NCI-H2171 treated with DMSO at 0.1 percent for 48 hours (cell line): Measurements from ENCODE around the gene SERAC1.
A peak's percentile ranks its signal among the peaks of the same experiment; 100 is the strongest.

ENCODE experiments used
- DNase-seq: peaks from one replicate; lab custom pipeline; 2025; lab: John Stamatoyannopoulos, UW

The SERAC1 gene

DNA sequence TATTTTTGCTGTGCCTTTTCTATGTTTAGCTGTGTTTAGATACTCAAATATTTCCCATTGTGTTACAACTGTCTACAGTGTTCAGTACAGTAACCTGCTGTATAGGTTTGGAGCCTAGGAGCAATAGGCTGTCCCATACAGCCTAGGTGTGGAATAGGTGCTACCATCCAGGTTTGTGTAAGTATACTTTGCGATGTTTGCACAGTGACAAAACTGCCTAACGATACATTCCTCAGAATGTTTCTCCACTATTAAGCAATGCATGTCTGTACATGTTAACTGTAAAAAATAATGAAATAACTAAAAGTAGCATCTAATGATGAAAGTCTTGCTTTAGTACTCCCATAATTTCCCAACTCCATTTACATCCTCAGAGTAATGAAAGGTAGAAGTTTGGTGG is 46.0 kb downstream of the SERAC1 start:
- no peak for DNase-seq

DNA sequence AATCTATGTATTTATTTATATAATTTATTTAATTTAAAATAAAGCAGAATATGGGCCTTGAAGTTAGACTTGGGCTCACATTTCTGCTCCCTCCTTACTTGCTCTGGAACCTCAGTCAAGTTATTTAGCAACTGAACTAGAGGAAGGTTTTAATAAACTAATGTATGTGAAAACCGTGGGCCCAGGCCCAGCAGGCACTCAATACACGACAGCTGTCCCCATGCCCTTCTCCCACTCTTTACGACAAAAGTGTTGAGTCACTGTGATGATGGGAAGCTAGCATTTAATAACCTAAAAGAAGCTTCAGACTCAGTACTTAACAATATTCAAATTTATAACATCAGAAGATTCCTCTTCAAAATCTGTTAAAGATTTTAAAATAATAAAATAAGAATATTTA is 46.7 kb downstream of the SERAC1 start:
- DNase-seq, result peak; percentile 36

DNA sequence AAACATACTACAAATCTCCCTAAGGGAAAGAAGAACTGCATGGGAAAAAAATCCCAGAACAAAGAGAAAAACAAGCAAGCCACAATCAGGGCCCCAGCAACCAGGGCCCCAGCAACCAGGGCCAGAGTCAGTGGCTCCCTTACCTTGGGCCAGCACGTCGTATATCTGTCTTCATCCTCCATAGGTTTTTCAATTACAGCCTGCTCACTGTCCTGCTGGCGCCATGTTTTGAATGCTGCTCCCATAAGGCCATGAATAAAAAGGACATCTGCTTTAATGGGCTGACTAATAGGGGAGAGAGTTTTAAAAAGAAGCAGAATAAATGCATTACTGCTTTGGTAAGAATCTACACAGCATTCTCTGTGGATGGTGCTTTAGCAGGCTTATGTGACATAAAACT is 49.2 kb downstream of the SERAC1 start:
- no peak for DNase-seq

DNA sequence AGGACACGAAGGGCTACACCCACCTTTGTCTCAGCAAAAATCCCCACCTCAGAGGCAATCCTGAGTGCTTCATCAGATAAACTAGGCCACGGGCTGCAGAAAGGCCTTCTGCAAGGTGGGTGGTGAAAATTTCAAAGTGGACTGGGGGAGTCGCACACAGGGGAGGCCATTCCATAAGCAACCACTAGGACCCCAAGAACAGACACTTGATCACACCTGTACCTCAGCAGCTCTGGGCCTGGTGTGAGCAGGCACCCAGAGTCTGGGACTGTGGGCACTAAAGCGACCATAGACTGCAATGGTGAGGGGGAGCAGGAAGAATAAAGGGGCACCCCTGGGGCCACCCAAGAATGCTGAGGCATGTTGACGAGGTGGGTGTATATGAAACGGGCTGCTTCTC is 52.6 kb downstream of the SERAC1 start:
- DNase-seq, result no peak

DNA sequence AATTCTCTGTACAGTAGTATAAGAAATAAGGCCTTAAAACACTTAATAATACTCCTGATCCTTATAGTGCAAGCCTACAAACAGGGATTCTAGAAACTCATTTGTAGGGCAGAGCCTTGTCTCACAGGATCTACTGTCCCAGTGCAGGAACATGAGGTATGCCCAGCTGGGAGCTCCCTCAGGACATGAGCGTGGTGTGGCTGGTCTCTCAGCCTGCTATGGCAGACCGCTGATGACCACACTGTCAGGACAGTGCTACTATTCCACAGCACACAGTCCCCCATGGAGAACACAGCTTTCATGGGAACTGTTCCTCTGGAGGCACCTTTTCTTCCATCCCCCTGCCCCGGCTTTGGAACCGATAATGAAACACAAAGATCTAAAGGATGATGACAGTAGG is 53.0 kb downstream of the SERAC1 start:
- no peak for DNase-seq

DNA sequence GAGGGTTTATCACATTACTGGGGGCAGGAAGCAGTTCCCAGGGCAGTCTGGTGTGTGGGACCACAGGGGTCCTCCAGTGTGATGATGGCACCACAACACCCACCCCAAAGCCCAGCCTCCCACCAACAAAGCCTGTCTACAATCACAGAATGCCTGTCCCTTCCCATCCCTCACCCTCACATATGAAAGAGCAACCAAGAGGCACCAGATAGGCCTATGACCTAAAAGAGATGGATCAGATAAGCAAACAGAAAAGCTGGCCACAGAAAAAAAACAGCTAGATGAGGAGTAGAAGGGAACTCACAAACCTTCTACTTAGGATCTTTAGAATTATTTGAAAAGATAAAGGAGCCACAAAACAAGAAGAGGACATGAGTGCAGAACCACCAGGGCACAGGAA is 54.3 kb downstream of the SERAC1 start:
- DNase-seq, result no peak

DNA sequence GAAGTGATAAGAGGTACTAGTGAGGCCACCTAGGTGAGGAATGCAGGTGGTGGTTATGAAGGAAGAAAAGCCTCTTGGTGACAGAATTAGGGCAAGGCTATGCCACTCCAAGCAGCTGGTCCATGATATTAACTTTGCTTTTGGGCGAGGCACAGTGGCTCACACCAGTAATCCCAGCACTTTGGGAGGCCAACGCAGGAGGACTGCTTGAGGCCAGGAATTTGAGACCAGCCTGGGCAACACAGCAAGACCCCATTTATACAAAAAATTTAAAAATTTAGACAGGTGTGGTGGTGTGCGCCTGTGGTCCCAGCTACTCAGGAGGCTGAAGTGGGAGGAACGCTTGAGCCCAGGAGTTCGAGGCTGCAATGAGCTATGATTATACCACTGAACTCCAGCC is 56.1 kb downstream of the SERAC1 start:
- DNase-seq, result no peak

DNA sequence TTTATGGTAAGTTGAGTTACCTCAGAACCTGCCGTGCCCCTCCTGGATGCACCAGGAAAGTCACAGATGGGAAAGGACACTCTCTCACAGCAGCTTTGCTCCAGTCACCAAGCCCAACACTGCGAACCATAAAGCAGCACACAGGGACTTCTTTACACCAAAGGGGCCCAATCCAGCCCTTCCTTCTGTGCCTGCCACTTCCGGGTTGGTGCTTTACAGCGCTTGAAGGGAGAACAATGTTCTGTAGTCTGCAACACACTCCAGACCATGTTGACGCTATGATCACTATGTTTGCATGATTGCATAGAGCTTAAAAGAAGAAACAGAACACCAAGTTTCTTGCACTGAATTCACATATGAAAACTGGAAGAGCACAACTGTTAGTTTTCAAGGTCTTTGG is 57.1 kb downstream of the SERAC1 start:
- DNase-seq, result no peak

DNA sequence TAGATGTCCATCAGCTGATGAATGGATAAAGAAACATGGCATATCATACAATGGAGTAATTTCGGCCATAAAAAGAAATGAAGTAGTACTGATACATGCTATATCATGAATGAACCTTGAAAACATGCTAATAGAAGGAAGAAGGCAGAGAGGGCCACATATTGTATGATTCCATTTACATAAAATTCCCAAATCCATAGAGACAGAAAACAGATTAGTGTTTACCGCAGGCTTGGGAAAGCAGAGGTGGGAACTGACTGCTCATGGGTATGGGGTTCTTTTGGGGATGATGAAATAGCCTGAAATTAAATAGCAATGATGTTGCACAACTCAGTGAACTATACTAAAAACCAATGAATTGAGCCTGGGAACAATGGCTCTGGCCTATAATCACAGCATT is 58.3 kb downstream of the SERAC1 start:
- DNase-seq, result no peak

DNA sequence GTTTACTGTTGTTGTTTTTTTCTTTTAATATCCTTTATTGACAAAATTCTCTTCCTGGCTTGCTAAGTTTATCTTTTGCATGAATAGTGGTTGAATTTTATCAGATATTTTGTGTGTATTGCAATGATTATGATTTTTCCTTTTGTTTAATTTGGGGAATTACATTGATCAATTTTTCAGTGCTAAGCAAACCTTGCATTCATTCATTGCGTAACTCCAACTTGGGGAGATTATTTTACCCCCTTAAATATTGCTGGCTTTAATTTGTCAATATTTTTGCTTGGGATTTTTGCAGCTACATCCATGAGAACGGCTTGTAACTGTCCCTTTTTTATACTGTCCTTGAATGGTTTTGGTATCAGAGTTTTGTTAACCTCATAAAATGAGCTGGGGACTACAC is 63.4 kb downstream of the SERAC1 start:
- no peak for DNase-seq

DNA sequence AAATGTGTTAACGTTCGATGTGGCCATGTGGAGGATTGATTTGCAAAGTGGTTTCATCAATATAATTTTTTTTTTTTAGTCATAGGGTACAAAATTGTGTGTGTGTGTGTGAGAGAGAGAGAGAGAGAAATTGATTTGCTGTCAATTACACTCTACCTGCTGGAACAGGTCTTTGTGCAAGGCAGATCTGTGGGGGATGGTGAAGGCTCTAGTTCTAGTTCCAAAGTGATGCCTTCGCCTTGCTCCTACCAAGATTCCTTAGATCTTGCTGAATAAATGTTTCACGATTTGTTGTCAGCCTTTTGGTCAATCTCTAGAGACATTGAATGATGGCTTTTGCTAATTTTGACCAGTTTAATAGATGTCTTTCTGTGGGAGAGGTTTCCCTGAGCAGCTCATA is 64.8 kb downstream of the SERAC1 start:
- no peak for DNase-seq

DNA sequence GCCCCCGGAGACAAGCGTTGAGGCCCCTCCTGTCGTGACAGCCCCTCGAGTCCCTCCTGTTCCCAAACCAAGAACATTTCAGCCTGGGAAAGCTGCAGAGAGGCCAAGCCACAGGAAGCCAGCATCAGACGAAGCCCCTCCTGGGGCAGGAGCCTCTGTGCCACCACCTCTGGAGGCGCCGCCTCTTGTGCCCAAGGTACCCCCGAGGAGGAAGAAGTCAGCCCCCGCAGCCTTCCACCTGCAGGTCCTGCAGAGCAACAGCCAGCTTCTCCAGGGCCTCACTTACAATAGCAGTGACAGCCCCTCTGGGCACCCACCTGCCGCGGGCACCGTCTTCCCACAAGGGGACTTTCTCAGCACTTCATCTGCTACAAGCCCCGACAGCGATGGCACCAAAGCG is 72.4 kb downstream of the SERAC1 start:
- DNase-seq, result no peak

DNA sequence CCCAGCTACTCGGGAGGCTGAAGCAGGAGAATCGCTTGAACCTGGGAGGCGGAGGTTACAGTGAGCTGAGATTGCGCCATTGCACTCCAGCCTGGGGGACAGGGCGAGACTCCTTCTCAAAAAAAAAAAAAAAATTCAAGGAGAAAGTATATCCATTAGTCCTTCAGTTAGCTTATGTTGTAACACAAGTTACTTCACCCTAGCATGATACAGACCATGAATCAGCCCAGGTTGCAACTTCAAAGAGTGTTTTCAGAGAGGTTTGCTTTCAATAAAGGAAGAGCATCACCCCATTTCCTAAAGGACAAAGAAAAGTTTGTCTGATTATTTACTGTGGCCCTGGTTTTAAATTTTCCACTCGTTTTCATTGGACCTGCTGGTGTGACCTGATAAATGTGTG is 73.0 kb downstream of the SERAC1 start:
- no peak for DNase-seq

DNA sequence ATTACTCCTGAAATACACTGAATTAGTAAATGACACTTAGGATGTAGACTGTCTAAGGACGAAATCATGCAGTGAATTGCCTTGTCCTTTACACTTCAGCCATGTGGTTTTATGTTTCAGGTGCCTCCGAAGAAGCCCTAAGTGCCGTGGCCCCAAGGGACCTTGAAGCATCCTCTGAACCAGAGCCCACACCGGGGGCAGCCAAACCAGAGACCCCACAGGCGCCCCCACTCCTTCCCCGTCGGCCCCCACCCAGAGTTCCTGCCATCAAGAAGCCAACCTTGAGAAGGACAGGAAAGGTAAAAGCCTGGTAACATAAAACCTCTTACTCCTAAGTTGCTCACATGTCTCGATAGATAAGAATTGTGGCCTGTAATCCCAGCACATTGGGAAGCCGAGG is 75.3 kb downstream of the SERAC1 start:
- no peak for DNase-seq

DNA sequence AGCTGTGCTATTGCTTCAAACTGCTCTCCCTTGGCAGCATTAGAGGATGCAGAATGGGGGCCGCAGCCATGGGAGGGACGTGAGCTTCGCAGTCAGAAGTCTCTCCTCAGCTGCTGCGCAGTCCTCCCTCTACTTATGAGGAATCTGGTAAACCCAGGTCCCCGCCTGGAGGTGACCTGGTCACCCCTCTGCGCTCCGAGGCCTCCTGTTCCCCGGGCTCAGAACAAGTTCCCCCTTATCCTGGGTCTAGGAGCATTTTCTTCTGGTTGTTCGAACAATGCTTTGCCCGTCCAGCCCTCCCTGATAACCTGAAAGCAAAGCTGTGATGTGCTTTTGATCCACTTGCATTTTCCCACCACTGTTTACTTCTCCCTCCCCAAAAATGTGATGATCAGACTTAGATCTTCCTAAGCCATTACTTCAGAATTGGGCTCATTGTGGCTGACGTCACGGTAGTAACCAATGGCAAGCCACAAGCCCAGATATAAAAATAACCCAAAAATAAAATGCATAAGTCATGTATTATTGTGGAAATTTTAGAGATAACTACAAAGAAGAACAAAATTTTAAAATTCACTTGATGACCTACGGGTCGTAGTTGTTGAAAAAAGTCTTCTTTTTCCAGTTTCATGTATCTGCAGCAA is 80.7 kb downstream of the SERAC1 start:
- DNase-seq, result no peak

DNA sequence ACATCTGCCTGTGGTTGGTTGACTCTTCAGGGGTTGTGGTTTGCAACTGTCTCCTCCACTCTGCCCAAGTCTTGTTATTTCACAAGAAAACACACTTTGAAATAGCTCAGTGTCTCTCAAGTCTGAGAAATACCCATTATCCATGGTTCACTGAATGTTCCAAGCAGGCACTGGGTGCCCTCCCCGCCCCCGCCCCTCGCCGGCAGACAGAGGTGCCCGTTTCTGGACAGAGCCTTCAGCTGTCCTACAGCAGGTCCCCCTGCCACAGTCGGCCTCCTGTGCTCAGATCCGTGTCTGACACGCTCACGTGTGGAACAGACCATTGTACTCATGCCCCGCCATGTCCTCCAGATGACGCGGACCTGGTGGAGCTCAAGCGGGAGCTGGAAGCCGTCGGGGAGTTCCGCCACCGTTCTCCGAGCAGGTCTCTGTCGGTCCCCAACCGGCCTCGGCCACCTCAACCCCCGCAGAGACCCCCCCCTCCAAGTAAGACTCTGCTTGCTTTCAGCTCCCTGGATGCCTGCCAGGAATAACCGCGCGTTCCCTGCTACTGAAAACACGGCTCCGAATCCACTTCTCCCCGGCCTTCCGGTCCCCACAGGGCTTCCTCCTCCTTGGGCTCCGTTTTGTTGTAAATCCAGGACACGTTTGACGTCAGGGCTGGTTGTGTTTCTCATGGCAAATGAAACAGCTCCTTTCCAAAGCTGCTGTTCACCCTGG is 81.4 kb downstream of the SERAC1 start:
- no peak for DNase-seq

DNA sequence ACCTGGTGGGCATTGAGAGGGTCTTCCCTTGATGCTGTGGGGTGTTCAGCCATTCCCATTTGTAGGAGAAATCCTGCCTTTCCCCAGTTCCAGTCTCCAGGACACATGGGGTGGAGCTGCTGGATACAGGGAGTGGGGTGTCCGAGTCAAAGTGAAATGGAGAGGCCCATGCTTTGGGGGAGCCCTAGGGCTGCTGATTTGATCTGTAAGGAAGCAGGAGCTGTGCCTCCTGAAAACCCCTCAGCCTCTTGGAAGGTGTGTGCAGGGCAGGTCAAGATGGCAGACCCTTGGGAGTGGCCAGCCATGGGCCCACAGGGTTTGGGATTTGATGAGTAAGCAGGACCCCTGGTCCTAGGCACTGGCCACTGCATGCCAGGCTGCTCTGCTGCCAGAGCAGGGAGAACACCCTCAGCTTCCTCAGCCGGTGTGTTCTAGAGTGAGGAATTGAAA is 82.0 kb downstream of the SERAC1 start:
- no peak for DNase-seq

DNA sequence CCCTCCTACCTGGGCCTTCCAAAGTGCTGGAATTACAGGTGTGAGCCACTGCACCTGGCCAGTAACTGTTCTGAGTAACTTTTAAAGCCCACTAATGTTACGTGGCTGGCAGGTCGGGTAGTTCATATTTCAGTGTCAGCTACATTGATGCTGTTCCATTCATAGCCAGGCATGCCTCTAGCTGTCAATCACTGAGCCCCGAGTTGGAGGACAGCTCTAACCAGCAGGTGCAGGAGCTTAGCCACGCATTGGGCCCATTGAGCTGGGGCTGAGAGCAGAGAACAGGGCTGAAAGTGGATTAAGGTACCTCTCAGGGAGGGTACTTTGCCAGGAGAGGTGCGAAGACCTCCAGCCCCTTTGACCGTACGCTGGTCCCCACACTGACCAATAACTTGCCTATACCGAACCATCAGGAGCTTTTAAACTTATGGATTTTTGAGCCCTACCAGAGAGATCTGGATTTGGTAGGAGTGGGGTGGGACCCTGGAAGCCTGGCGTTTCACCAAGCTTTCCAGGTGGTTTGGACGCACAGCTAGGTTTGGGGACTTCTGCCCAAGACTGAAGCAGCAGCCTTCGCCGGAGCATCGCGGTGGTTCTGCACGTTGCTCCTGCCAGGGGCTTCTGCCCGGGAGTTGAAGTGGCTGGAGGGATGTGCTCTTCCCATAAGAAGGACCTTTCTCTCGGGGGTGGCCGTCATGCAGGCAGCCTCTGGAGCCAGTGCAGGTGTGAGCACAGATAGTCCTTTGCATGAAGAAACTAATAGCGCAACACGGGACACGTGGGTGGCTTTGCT is 82.6 kb downstream of the SERAC1 start:
- DNase-seq, result no peak

DNA sequence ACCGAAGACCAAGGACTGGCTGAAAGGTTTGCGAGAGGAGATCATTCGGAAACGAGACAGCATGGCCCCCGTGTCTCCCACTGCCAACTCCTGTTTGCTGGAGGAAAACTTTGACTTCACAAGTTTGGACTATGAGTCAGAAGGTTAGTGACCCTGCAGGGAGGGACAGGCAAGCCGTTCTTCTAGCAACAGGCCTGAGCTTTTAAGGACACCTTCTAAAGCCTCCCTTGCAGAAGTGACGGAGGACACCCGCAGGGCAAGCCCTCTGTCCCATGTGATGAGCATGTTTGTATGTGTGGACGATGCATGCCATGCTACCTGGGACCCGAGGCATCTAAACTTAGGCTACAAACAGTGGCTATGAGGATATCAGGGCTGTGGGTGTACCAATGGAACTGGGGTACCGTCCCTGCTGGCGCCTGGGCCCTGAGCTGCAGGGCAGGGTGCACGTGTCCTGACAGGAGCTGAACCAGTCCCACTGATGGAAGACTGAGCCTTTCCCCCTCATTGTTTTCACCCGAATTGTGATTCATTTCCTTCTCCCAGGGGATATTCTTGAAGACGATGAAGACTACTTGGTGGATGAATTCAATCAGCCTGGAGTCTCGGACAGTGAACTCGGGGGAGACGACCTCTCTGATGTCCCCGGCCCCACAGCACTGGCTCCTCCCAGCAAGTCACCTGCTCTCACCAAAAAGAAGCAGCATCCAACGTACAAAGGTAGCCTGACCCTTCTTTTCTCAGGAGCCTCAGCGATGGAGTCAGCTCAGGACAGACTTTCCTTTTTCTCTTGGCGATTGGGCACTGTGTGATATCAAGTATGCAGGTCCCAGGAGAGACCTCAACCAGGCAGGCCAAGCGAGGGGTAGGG is 84.4 kb downstream of the SERAC1 start:
- no peak for DNase-seq

DNA sequence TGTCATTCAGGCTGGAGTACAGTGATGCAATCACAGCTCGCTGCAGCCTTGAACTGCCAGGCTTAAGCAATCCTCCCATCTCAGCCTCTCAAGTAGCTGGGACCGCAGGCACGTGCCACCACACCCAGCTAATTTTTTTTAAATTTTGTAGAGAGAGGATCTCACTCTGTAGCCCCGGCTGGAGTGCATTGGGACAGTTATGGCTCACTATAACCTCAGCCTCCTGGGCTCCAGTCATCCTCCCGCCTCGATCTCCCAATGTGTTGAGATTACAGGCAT is 86.5 kb downstream of the SERAC1 start:
- DNase-seq, result no peak

DNA sequence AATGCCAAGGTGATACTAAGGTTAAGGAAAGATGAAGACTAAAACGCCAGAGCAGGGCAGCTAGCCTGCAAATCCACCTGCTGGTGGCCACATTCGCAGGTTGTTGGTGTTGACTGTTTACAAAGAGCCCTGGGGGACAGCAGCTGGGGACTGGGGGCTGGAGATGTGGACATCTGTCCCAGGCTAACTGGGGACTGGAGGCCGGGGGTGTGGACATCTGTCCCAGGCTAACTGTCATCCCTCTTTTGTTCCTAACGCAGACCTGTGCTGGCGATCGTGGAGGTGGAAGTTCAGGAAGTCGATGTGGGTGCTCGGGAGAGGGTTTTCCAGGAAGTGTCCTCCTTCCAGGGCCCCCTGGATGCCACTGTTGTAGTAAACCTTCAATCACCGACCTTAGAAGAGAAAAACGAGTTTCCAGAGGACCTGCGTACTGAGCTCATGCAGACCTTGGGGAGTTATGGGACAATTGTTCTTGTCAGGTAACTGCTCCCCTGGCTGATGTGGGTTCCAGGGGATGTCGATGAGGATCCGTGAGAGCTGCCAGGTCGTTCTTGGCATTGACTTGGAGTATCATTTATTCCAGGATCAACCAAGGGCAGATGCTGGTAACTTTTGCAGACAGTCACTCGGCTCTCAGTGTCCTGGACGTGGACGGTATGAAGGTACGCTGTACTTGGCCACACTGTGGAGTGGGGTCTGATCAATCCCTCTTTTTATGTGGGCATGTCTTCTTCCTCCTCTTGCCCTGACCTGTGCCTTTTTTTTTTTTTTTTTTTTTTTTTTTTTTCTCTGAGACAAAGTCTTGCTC is 87.0 kb downstream of the SERAC1 start:
- DNase-seq, result no peak

DNA sequence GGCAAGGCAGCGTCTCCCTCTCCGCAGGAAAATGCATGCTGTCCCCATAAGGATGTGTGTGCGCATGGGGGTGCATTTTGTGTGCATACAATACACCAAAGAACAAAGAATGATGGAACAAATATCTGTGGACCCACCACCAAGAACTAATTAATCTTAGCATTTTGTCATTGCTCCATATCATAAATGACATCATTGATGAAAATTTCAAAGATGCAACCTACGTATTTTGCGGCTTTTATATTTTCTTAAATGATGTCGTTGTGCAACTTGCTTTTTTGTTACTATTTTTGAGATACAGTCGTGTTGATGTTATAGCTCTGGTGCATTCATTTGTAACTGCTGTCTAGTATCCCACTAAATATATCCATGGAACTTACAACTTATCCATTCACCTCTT is 89.7 kb downstream of the SERAC1 start:
- DNase-seq, result no peak
